Measurements from ENCODE around the gene CWC25. TPM values are rescaled to one million over a fixed set of nuclear protein-coding genes. Genes with fewer than 3 reads are reported as not detected.

The CWC25 gene
- total and polyA plus RNA-seq, 9 of the 15 experiments (the other 6 are each of a cell fraction or from before 2014, with no cell fraction given): 16.5 to 27.4 (median 23.0) TPM

GRCh38 chr17:38752308-38753070 is 72.6 kb downstream of the CWC25 start, which contains the start of gene PSMB3 (continued):
- TF ChIP-seq, protein P1, sequence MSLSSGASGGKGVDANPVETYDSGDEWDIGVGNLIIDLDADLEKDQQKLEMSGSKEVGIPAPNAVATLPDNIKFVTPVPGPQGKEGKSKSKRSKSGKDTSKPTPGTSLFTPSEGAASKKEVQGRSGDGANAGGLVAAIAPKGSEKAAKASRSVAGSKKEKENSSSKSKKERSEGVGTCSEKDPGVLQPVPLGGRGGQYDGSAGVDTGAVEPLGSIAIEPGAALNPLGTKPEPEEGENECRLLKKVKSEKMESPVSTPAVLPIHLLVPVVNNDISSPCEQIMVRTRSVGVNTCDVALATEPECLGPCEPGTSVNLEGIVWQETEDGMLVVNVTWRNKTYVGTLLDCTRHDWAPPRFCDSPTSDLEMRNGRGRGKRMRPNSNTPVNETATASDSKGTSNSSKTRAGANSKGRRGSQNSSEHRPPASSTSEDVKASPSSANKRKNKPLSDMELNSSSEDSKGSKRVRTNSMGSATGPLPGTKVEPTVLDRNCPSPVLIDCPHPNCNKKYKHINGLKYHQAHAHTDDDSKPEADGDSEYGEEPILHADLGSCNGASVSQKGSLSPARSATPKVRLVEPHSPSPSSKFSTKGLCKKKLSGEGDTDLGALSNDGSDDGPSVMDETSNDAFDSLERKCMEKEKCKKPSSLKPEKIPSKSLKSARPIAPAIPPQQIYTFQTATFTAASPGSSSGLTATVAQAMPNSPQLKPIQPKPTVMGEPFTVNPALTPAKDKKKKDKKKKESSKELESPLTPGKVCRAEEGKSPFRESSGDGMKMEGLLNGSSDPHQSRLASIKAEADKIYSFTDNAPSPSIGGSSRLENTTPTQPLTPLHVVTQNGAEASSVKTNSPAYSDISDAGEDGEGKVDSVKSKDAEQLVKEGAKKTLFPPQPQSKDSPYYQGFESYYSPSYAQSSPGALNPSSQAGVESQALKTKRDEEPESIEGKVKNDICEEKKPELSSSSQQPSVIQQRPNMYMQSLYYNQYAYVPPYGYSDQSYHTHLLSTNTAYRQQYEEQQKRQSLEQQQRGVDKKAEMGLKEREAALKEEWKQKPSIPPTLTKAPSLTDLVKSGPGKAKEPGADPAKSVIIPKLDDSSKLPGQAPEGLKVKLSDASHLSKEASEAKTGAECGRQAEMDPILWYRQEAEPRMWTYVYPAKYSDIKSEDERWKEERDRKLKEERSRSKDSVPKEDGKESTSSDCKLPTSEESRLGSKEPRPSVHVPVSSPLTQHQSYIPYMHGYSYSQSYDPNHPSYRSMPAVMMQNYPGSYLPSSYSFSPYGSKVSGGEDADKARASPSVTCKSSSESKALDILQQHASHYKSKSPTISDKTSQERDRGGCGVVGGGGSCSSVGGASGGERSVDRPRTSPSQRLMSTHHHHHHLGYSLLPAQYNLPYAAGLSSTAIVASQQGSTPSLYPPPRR (CRISPR knock-in tag; IDR thresholded peaks at IDR 0.05; ENCODE audit: borderline replicate concordance): no peak
- TF ChIP-seq, protein P2, sequence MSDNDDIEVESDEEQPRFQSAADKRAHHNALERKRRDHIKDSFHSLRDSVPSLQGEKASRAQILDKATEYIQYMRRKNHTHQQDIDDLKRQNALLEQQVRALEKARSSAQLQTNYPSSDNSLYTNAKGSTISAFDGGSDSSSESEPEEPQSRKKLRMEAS (CRISPR knock-in tag; IDR thresholded peaks at IDR 0.05): peak; percentile 94
- no peak for TF ChIP-seq CREBBP (IDR thresholded peaks at IDR 0.05; ENCODE audit: low read depth, low read length)
- TF ChIP-seq POLR2AphosphoS5 (IDR thresholded peaks at IDR 0.05; ENCODE audit: control insufficient read depth, insufficient read depth, low read depth, low read length): no peak
- TF ChIP-seq ZBTB1 (CRISPR knock-in tag; IDR thresholded peaks at IDR 0.05; ENCODE audit: borderline replicate concordance, low read depth): no peak
- TF ChIP-seq MAFK (IDR thresholded peaks at IDR 0.05; ENCODE audit: low read length): peak; percentile 39; the same call in 1 of the 2 replicates
- TF ChIP-seq ZNF551 (CRISPR knock-in tag; IDR thresholded peaks at IDR 0.05): no peak
- TF ChIP-seq ATF1 (CRISPR knock-in tag; IDR thresholded peaks at IDR 0.05): no peak
- TF ChIP-seq ATF1 (tag; IDR thresholded peaks at IDR 0.05): peak; percentile 85
- TF ChIP-seq, protein P3, sequence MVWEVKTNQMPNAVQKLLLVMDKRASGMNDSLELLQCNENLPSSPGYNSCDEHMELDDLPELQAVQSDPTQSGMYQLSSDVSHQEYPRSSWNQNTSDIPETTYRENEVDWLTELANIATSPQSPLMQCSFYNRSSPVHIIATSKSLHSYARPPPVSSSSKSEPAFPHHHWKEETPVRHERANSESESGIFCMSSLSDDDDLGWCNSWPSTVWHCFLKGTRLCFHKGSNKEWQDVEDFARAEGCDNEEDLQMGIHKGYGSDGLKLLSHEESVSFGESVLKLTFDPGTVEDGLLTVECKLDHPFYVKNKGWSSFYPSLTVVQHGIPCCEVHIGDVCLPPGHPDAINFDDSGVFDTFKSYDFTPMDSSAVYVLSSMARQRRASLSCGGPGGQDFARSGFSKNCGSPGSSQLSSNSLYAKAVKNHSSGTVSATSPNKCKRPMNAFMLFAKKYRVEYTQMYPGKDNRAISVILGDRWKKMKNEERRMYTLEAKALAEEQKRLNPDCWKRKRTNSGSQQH (CRISPR knock-in tag; IDR thresholded peaks at IDR 0.05): peak; percentile 95; the same call in 1 of the 2 replicates
- peak; percentile 62 for TF ChIP-seq GABPB1 (CRISPR knock-in tag; IDR thresholded peaks at IDR 0.05)
- peak; percentile 97 for TF ChIP-seq NFYB (IDR thresholded peaks at IDR 0.05; ENCODE audit: extremely low read depth, insufficient read length)
- no peak for TF ChIP-seq U2AF2 (optimal IDR thresholded peaks at IDR 0.05; ENCODE audit: low read depth, low read length)
- TF ChIP-seq PHF8 (IDR thresholded peaks at IDR 0.05; ENCODE audit: borderline replicate concordance, low read length): peak; percentile 68; the same call in 1 of the 2 replicates
- TF ChIP-seq RCOR1 (IDR thresholded peaks at IDR 0.05; ENCODE audit: borderline replicate concordance in 1 of 2, low read depth in 2 of 2, low read length in 2 of 2): no peak
- TF ChIP-seq SRF (CRISPR knock-in tag; IDR thresholded peaks at IDR 0.05): no peak
- 0 out of 2 replicates have a peak, but pooled peaks have one; percentile 19 for TF ChIP-seq DPF2 (IDR thresholded peaks at IDR 0.05)

All from K562 (cell line).